Measurements from ENCODE around the gene DUSP21. TPM values are rescaled to one million over a fixed set of nuclear protein-coding genes. Genes with fewer than 3 reads are reported as not detected.

DUSP21 gene
- total RNA-seq, 4 donors from 2014 or later = not detected

DNA sequence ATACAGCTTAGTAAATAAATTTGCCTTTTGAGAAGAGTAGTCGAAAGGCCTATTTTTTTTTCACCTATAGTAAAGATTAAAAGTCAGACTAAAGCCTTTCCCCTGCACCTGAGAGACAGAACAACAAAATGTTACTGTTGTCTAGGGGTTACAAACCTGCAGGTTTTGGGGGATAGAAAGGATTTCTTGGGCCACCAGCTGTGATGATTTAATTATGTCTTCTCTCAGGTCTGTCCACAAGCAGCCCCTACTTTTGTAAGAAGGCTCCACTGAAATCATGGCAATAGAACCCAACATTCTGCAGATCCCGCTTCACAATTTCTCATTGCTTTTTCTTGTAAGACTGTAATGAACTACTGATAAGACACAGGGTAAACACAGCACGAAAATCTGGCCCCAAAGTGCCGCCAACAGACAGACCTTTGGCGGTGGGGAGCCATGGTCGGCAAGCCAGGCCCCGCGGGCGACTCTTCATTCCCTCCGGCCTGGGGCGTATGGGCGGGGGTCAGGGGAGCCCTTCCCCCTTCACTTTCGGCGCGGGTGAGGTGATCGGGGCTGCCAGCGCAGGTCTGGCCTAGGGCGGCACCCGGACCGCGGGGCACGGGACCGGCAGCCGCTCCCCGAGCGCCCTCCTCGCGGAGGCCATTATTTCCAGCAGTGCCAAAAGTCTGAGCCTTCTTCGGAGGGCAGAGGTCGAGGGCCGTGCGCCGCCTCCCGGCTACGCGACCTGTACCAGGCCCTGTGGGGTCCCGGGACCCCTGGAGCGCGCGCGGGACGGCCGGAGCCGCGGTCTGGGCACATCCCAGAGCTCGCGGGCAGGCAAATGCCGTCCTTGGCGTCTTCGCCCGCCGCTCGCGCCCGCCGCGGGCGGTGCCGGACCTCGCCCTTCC is 28.4 kb downstream of the DUSP21 start:
- H3K27ac ChIP-seq = peak overlapping the region; percentile 94 to 100 (median 98)
- H3K36me3 ChIP-seq = no peaks in the 10 kb centered on the region
- no peaks in the 10 kb centered on the region for H3K27me3 ChIP-seq
- in situ Hi-C loops (cut with MboI; ENCODE audit: low sequenced_read_pairs in 4 of 4) (loop anchor here in 1 of 4 donors (25.0 kb wide), 1 partner anchor 190 kb away; no protein-coding TSS in a partner anchor), intact Hi-C loops (cut with DNase I; ENCODE audit: low total_unique reads) (loop anchor here (5.0 to 10.0 kb wide), 4 partner anchors 145 to 643 kb away; partner anchors contain the start of gene FUNDC1)
- H3K4me3 ChIP-seq = peak overlapping the region; percentile 65 to 83 (median 72)
- DNase-seq (peak; percentile 2 to 18), ATAC-seq (peak; percentile 37 to 53)
- TF ChIP-seq, protein P1, sequence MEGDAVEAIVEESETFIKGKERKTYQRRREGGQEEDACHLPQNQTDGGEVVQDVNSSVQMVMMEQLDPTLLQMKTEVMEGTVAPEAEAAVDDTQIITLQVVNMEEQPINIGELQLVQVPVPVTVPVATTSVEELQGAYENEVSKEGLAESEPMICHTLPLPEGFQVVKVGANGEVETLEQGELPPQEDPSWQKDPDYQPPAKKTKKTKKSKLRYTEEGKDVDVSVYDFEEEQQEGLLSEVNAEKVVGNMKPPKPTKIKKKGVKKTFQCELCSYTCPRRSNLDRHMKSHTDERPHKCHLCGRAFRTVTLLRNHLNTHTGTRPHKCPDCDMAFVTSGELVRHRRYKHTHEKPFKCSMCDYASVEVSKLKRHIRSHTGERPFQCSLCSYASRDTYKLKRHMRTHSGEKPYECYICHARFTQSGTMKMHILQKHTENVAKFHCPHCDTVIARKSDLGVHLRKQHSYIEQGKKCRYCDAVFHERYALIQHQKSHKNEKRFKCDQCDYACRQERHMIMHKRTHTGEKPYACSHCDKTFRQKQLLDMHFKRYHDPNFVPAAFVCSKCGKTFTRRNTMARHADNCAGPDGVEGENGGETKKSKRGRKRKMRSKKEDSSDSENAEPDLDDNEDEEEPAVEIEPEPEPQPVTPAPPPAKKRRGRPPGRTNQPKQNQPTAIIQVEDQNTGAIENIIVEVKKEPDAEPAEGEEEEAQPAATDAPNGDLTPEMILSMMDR (IDR thresholded peaks at IDR 0.05 in 4 of 5, conservative IDR thresholded peaks at IDR 0.05 in 1 of 5) = no peak
- TF ChIP-seq POLR2A (IDR thresholded peaks at IDR 0.05) = no peak
- no peaks in the 10 kb centered on the region for H3K9me3 ChIP-seq
- H3K4me1 ChIP-seq = peaks cover 13 to 38% of the 10 kb centered on the region in 2 donors

DNA sequence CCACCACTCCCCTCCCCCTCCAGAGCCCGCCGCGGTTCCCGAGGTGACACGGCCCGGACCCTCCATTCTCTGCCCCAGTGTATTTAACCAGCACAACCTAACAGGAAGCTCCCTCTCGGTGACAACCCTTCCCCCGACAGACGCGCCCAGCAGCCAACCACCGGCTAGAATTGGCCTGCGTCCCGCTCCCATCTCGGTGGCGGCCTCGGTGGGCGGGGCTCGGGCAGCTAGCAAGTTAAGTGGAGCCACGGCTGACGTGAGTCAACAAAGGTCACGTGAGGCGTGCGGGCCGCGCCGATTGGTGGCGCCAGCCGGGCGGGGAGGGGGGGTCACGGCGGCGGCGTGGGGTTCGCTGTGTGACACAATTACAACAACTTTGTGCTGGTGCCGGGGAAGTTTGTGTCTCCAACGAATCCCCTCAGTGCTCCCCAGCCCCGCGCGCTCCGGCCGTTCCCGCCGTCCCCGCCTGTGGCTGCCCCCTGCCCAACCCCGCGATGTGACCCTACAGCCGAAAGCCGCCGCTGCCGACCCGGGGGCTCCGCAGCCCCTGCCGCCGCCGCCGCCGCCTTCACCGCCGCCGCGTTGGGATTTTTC is 29.1 kb downstream of the DUSP21 start, which contains the start of gene KDM6A:
Gene KDM6A, plus strand, starts transcription at position 368 of the 594 bp plus-strand sequence. CDS start 364 bp downstream, outside the sequence.
- H3K27ac ChIP-seq = peak within 1 kb of the TSS; percentile 94 to 100 (median 98)
- no peaks in the 10 kb centered on the region for H3K36me3 ChIP-seq
- peaks cover 13 to 42% of the 10 kb centered on the region in 2 donors for H3K4me1 ChIP-seq
- ATAC-seq = peak; percentile 84 to 86
- H3K9me3 ChIP-seq = no peaks in the 10 kb centered on the region
- TF ChIP-seq, protein P1 (IDR thresholded peaks at IDR 0.05 in 4 of 5, conservative IDR thresholded peaks at IDR 0.05 in 1 of 5) = no peak
- TF ChIP-seq POLR2A (IDR thresholded peaks at IDR 0.05) = peak; percentile 90 to 96
- peak; percentile 91 to 95 for DNase-seq
- intact Hi-C loops (cut with DNase I; ENCODE audit: low total_unique reads) (loop anchor here (5.0 to 10.0 kb wide), 4 partner anchors 144 to 642 kb away; partner anchors contain the start of gene FUNDC1), in situ Hi-C loops (cut with MboI; ENCODE audit: low sequenced_read_pairs in 4 of 4) (loop anchor here in 1 of 4 donors (25.0 kb wide), 1 partner anchor 189 kb away; no protein-coding TSS in a partner anchor)
- H3K27me3 ChIP-seq = no peaks in the 10 kb centered on the region
- H3K4me3 ChIP-seq = peak within 1 kb of the TSS; percentile 74 to 83 (median 77)

DNA sequence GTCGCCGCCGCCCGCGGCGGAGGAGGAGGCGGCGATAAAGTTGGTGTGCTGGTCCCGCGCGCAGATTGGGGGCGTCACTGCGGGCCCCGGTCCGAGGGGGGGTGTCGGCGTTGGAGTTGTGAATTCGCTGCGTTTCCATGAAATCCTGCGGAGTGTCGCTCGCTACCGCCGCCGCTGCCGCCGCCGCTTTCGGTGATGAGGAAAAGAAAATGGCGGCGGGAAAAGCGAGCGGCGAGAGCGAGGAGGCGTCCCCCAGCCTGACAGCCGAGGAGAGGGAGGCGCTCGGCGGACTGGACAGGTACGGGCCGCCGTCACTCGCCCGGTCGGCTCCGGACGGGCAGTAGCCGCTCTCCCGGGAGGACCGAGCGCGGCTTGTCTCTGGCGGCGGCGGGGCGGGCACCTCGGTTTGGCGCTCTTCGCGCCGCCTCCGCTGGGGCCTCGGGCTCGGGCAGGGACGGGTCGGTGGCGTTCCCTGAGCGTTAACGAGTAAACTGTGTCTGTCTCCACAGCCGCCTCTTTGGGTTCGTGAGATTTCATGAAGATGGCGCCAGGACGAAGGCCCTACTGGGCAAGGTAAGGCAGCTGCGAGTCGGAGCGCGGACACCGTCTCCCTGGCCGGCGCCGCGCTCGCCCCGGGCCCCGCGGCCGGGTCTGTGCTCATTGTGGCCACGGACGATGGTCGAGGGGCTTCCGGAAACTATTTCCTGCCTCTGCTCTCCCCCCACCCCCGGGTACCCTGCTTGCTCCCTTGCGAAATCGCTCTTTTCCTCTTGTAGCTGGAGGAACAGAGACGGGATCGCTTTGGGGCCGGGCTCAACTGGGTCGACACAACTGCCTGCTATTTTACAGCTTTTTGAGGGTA is 29.8 kb downstream of the DUSP21 start:
- Histone ChIP-seq H3K36me3 (no peaks in the 10 kb centered on the region), H3K4me1 (peaks cover 13 to 48% of the 10 kb centered on the region in 2 donors), H3K9me3 (no peaks in the 10 kb centered on the region), H3K27ac (peak overlapping the region; percentile 94 to 100 (median 98)), H3K27me3 (no peaks in the 10 kb centered on the region), H3K4me3 (peak overlapping the region; percentile 74 to 83 (median 77))
- intact Hi-C loops (cut with DNase I; ENCODE audit: low total_unique reads) (loop anchor here (2.0 to 10.0 kb wide), 6 partner anchors 61 to 641 kb away; partner anchors contain the start of gene FUNDC1), in situ Hi-C loops (cut with MboI; ENCODE audit: low sequenced_read_pairs in 4 of 4) (loop anchor here in 1 of 4 donors (25.0 kb wide), 1 partner anchor 189 kb away; no protein-coding TSS in a partner anchor)
- ATAC-seq (peak; percentile 19 to 29), DNase-seq (peak; percentile 6 to 38)
- peak; percentile 29 to 33 for TF ChIP-seq POLR2A (IDR thresholded peaks at IDR 0.05)
- TF ChIP-seq, protein P1 (IDR thresholded peaks at IDR 0.05 in 4 of 5, conservative IDR thresholded peaks at IDR 0.05 in 1 of 5) = no peak

Measured in gastrocnemius medialis (tissue), 4 donors.